ENCODE measurements around the gene A4GNT. TPM values are rescaled to one million over a fixed set of nuclear protein-coding genes. Genes with fewer than 3 reads are reported as not detected.

A4GNT gene
- total RNA-seq, 4 donors from 2014 or later: 0.46 TPM; not detected in 3

GRCh38 chr3:138140940-138141339 lies 8.8 kb upstream of the A4GNT start:
- ATAC-seq: no peak
- no peaks in the 10 kb centered on the region for H3K27me3 ChIP-seq
- TF ChIP-seq POLR2AphosphoS5 (IDR thresholded peaks at IDR 0.05) (no peak), EP300 (IDR thresholded peaks at IDR 0.05) (no peak), POLR2A (IDR thresholded peaks at IDR 0.05) (no peak), CTCF (IDR thresholded peaks at IDR 0.05) (no peak)
- no peaks in the 10 kb centered on the region for H3K36me3 ChIP-seq
- H3K9me3 ChIP-seq: peaks cover 0 to 5% (median 0%) of the 10 kb centered on the region in 3 donors
- no peaks in the 10 kb centered on the region for H3K4me1 ChIP-seq
- H3K27ac ChIP-seq: no peak overlapping the region
- H3K4me3 ChIP-seq: no peak overlapping the region

GRCh38 chr3:138139691-138140090 lies 7.5 kb upstream of the A4GNT start:
- H3K27me3 ChIP-seq: no peaks in the 10 kb centered on the region
- no peak overlapping the region for H3K4me3 ChIP-seq
- peaks cover 0 to 5% (median 0%) of the 10 kb centered on the region in 3 donors for H3K9me3 ChIP-seq
- H3K4me1 ChIP-seq: no peaks in the 10 kb centered on the region
- WGBS, 2 donors (ENCODE audit: low coverage in 1 of 2): 41 to 50% methylated on average over 2 of the region's 2 CpGs
- no peaks in the 10 kb centered on the region for H3K36me3 ChIP-seq
- H3K27ac ChIP-seq: no peak overlapping the region
- no peak for ATAC-seq
- TF ChIP-seq POLR2AphosphoS5 (IDR thresholded peaks at IDR 0.05) (no peak), CTCF (IDR thresholded peaks at IDR 0.05) (no peak), POLR2A (IDR thresholded peaks at IDR 0.05) (no peak), EP300 (IDR thresholded peaks at IDR 0.05) (no peak)

DNA sequence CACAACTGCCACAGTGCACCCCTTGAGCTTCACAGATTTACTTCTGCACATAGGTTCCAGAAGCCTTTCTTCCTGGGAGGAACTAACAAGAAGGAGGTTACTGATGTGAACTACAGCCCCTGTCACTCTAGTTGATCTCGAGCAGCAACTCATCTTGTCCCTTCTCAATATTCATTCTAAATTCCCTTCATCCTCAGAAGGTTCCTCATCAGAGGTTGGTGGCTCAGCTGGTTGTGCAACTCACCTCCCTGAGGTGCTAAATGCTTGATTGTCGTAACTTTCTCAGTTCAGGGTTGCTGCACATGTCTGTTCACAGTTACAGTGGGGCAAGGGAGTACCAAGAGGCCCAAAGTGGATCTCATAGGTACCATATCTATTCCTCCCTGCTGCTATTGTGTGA lies 5.7 kb upstream of the A4GNT start:
- 82 to 100% methylated on average over 1 to 2 of the region's 2 CpGs for WGBS, 2 donors (ENCODE audit: low coverage in 1 of 2)
- Histone ChIP-seq H3K4me1 (no peaks in the 10 kb centered on the region), H3K27ac (no peak overlapping the region), H3K4me3 (no peak overlapping the region), H3K9me3 (no peaks in the 10 kb centered on the region), H3K27me3 (no peaks in the 10 kb centered on the region), H3K36me3 (no peaks in the 10 kb centered on the region)
- no peak for TF ChIP-seq POLR2AphosphoS5 (IDR thresholded peaks at IDR 0.05)
- TF ChIP-seq EP300 (IDR thresholded peaks at IDR 0.05): no peak
- TF ChIP-seq CTCF (IDR thresholded peaks at IDR 0.05): no peak
- no peak for TF ChIP-seq POLR2A (IDR thresholded peaks at IDR 0.05)
- no peak for ATAC-seq

DNA sequence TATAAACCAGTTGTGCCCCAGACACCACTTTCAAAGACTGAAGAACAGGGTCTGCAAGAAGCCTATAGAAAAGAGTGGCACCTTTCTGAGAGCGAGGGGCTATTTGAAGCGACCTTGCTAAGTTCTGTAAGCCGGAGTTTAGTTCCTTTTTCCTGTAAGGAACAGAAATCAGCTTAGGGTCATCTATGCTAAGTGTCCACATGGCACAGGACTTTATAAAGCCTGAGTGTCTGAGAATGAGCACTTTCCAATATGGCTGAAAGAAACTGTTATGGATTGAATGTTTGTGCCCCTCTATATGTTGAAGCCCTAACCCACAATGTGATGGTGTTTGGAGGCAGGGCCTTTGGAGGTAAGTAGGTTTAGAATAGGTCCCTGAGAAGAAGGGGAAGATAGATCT lies 4.0 kb upstream of the A4GNT start:
- ATAC-seq: no peak
- TF ChIP-seq CTCF (IDR thresholded peaks at IDR 0.05) (no peak), EP300 (IDR thresholded peaks at IDR 0.05) (no peak), POLR2AphosphoS5 (IDR thresholded peaks at IDR 0.05) (no peak)
- 76 to 87% methylated on average over 2 to 3 of the region's 3 CpGs for WGBS, 2 donors (ENCODE audit: low coverage in 1 of 2)

GRCh38 chr3:138135833-138136194 lies 3.6 kb upstream of the A4GNT start:
- H3K36me3 ChIP-seq: no peaks in the 10 kb centered on the region
- ATAC-seq: no peak
- 56 to 76% methylated on average over 2 of the region's 2 CpGs for WGBS, 2 donors (ENCODE audit: low coverage in 1 of 2)
- H3K27ac ChIP-seq: no peak overlapping the region
- H3K4me1 ChIP-seq: no peaks in the 10 kb centered on the region
- no peak for TF ChIP-seq CTCF (IDR thresholded peaks at IDR 0.05)
- TF ChIP-seq POLR2AphosphoS5 (IDR thresholded peaks at IDR 0.05): no peak
- TF ChIP-seq POLR2A (IDR thresholded peaks at IDR 0.05): no peak
- TF ChIP-seq EP300 (IDR thresholded peaks at IDR 0.05): no peak
- H3K4me3 ChIP-seq: no peak overlapping the region
- no peaks in the 10 kb centered on the region for H3K27me3 ChIP-seq
- H3K9me3 ChIP-seq: no peaks in the 10 kb centered on the region

More for the DNA sequence above, 4.0 kb upstream of the A4GNT start:
- Histone ChIP-seq H3K9me3 (no peaks in the 10 kb centered on the region), H3K4me3 (no peak overlapping the region), H3K4me1 (no peaks in the 10 kb centered on the region), H3K36me3 (no peaks in the 10 kb centered on the region), H3K27ac (no peak overlapping the region), H3K27me3 (no peaks in the 10 kb centered on the region)
